GM12864 (cell line): ENCODE data around the gene RAB3IP.

ENCODE experiments used
- DNase-seq: peaks from one replicate; pipeline ENCODE4 v3.0.0-alpha.2; 2011; ENCODE audit warnings: low read depth
- H3K4me3 ChIP-seq: 2 replicates; pipeline ENCODE4 v1.5.1; 2011; ENCODE audit warnings: mild to moderate bottlenecking, low read depth, low read length, control low read depth
- TF ChIP-seq, protein P1 (sequence below): IDR thresholded peaks from 2 replicates; pipeline ENCODE4 v1.5.1; 2011; ENCODE audit warnings: low read depth, mild to moderate bottlenecking, moderate library complexity, low read length, control low read depth, inconsistent platforms; ENCODE audit errors: missing control alignments

Gene RAB3IP, protein sequence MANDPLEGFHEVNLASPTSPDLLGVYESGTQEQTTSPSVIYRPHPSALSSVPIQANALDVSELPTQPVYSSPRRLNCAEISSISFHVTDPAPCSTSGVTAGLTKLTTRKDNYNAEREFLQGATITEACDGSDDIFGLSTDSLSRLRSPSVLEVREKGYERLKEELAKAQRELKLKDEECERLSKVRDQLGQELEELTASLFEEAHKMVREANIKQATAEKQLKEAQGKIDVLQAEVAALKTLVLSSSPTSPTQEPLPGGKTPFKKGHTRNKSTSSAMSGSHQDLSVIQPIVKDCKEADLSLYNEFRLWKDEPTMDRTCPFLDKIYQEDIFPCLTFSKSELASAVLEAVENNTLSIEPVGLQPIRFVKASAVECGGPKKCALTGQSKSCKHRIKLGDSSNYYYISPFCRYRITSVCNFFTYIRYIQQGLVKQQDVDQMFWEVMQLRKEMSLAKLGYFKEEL

DNA sequence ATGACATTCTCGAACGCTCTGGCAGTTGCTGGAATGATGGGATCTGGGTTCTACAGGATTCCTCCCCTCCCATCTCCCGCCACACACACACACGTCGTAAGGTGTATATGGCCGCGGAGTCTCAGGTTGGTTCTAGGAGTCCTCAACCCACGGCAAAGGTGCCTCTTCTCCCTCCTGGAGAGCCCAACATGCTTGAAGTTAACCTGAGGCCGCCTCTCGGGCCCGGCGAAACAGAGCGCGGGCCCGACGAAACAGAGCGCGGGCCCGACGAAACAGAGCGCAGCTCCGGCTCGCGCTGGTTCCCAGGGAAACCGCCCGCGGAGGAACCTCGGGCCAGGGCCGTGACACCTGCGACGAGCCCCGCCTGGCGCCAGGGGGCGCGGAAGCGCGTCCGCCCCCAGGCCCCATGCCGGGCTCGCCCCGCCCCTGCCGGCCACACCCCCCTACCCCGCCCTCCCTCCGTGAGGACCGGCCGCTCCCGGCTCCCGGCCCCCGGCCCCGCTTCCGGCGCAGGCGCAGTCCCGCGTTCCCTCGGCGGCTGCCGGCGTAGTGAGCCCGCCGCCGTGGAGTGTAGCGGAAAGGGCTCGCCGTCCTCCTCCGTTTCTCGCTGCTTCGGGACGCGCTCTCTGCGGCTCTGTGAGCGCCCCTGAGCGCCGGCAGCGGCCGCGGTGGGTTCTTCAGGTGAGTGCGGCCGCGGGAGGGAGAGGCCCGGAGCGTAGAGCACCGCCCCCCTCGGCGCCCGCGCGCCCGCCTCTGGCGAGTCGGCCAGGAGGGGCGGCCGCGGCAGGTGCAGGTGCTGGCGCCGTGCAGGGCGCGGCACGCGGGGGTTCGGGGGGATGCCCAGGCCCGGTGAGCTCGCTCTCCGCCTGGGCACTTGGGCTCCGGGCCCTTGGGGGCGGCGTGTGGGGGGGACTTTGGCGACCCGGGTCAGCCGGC, at the start of gene RAB3IP:
Gene RAB3IP, plus strand, starts transcription at position 510 of the 936 bp plus-strand sequence. CDS start 16,549 bp downstream, outside the sequence.
- peak within 1 kb of the TSS; percentile 83 for H3K4me3 ChIP-seq
- TF ChIP-seq, protein P1, sequence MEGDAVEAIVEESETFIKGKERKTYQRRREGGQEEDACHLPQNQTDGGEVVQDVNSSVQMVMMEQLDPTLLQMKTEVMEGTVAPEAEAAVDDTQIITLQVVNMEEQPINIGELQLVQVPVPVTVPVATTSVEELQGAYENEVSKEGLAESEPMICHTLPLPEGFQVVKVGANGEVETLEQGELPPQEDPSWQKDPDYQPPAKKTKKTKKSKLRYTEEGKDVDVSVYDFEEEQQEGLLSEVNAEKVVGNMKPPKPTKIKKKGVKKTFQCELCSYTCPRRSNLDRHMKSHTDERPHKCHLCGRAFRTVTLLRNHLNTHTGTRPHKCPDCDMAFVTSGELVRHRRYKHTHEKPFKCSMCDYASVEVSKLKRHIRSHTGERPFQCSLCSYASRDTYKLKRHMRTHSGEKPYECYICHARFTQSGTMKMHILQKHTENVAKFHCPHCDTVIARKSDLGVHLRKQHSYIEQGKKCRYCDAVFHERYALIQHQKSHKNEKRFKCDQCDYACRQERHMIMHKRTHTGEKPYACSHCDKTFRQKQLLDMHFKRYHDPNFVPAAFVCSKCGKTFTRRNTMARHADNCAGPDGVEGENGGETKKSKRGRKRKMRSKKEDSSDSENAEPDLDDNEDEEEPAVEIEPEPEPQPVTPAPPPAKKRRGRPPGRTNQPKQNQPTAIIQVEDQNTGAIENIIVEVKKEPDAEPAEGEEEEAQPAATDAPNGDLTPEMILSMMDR, result peak; percentile 67
- peak; percentile 53 for DNase-seq

DNA sequence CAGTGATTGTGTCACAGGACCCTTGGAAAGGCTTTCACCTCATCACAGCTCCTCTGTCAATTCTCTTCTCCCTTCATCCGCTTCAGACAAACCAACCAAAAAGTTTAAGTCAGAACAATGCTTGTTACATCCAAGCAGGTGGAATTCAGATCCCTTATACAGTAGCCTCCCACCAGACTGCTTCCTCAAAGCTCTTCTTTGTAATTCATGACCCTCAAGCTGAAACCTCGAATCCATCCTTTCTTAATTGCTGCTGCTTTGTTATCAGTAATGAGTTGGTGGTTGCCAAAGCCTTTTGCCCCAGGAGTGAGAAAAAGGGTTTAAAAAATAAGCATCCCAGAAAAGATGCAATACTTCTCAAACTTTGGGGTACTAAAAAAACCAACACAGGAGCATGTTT, 49.0 kb upstream of the RAB3IP start:
- no peak for DNase-seq
- no peak overlapping the region for H3K4me3 ChIP-seq
- TF ChIP-seq, protein P1, result no peak

DNA sequence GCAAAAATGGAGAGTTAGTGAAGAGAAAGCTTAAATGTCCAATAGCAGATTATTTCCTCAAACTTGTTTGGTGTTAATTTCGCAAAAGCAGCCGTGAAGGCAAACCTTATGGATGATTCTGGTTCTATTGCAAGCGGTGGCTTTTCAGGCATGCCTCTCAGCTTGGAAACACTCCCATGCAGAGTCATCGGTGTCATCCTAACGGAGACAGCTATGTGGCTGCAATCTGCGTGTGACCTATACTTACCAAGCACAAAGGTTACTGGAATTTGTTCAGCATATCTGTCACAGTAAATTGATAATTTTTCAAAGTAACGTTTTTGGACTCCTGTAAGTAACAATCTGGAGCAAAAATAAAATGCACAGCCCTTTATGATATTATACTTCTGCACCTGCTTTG, 44.5 kb upstream of the RAB3IP start:
- TF ChIP-seq, protein P1, result no peak
- DNase-seq, result no peak
- H3K4me3 ChIP-seq, result no peak overlapping the region

DNA sequence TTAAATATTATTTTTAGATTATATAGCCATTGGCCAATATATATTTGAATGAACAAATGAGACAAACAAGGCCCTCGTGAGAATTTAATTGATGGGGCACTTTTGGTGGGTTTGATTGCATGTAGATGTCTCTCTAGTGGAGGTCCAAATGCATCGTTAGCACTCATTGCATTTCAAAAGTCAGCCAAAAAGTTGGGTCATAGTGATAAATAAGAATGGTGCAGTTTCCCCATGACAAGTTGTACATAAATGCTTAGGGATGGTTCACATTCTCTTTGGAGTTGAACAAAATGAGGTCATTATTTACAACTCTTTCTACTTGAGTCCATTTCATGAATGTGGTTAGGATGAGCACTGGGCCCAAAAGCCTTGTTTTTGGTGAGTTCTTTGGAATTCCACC, 40.6 kb upstream of the RAB3IP start:
- no peak for DNase-seq
- TF ChIP-seq, protein P1, result no peak
- H3K4me3 ChIP-seq, result no peak overlapping the region

DNA sequence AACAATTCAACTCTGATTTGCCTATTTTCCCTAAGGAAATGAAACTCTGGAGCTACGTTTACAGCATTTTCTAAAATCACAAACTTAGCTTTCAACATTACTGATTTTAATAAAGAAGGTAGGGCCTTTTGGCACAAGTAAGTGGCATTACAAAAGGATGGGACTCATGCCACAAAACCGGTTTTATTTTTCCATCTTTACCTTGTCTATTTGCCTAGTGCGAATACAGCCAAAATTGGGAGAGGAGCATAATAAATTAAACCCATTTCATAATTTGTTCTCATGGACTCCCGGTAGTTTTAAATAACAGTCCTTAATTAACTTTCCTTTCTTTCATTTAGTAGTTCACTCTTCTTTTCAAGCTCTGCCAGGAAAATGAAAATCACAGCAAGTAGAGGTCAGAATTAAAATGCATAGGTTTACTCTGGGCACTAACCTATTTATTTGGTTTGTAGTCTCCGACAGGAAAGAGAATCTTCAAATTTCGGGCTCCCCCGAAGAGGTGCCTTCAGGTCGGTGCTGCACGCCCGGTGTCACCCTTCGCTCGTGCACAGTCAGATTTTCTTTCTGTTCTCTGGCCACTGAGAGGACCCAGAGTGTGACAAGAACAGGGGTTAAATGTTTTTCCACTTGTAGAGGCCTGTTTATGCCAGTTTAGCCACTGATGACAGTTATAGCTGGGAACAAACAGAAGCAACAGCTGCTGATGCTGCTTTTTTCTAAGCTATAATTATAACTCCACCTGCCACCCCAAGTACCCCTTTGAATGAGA, 39.7 kb upstream of the RAB3IP start, which contains the start of gene BEST3:
Gene BEST3, minus strand, starts transcription at position 535 of the 772 bp plus-strand sequence. CDS start 1,505 bp downstream, outside the sequence.
- H3K4me3 ChIP-seq, result no peak within 1 kb of the TSS
- TF ChIP-seq, protein P1, result no peak
- DNase-seq, result no peak

DNA sequence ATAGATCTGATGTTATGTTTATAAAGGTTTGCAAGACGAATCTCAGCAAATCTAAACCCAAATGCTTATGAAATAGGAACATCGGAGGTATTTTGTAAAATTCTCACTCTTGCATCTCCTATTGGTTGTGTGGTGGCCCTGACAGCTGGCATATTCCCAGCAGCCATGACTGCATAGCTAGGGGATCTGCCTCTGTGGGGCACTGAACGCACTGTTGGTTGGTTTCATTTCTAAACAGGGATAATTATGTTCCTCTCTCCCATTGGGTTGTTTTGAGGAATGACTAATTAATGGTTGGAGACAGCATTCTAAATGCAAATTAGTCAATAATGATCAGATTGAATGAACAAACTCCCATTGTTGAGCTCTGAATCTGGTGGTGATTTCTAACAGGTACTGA, 36.8 kb upstream of the RAB3IP start:
- no peak overlapping the region for H3K4me3 ChIP-seq
- TF ChIP-seq, protein P1, result no peak
- no peak for DNase-seq
